GM18867 (cell line): ENCODE data around the gene DCHS2.

Source experiments
- ATAC-seq: cut with Tn5 transposase; IDR thresholded peaks from one replicate; pipeline ENCODE4 v1.9.1; 2021; ENCODE audit warnings: mild to moderate bottlenecking, moderate library complexity; ENCODE audit not compliant: unreplicated experiment

Gene DCHS2

GRCh38 chr4:154491341-154492271 lies at the start of gene DCHS2:
DCHS2 (minus strand) TSS chr4:154491799; CDS start chr4:154491355, 444 bp downstream.
- ATAC-seq, result peak; percentile 72

GRCh38 chr4:154534296-154534695 lies 42.7 kb upstream of the DCHS2 start:
- no peak for ATAC-seq

- no peak for ATAC-seq
These were observed 38.3 kb upstream of the DCHS2 start for GRCh38 chr4:154529728-154530519.

GRCh38 chr4:154528869-154529268 lies 37.3 kb upstream of the DCHS2 start:
- no peak for ATAC-seq

GRCh38 chr4:154527308-154527707 lies 35.7 kb upstream of the DCHS2 start:
- no peak for ATAC-seq

- no peak for ATAC-seq
These were observed 34.6 kb upstream of the DCHS2 start for GRCh38 chr4:154526151-154526550.

GRCh38 chr4:154521607-154522006 lies 30.0 kb upstream of the DCHS2 start:
- no peak for ATAC-seq

- ATAC-seq, result no peak
These were observed 27.6 kb upstream of the DCHS2 start for GRCh38 chr4:154519214-154519613.

- no peak for ATAC-seq
These were observed 26.0 kb upstream of the DCHS2 start for GRCh38 chr4:154517591-154517990.

GRCh38 chr4:154516318-154517029 lies 24.9 kb upstream of the DCHS2 start:
- no peak for ATAC-seq

GRCh38 chr4:154511981-154512380 lies 20.4 kb upstream of the DCHS2 start:
- ATAC-seq, result no peak

GRCh38 chr4:154511548-154511947 lies 19.9 kb upstream of the DCHS2 start:
- no peak for ATAC-seq

- no peak for ATAC-seq
These were observed 15.6 kb upstream of the DCHS2 start for GRCh38 chr4:154507156-154507555.

- ATAC-seq, result peak; percentile 73
These were observed 14.7 kb upstream of the DCHS2 start for GRCh38 chr4:154506253-154506652.

GRCh38 chr4:154503598-154503997 lies 12.0 kb upstream of the DCHS2 start:
- no peak for ATAC-seq

- ATAC-seq, result no peak
These were observed 10.5 kb upstream of the DCHS2 start for GRCh38 chr4:154502111-154502510.

GRCh38 chr4:154497889-154498288 lies 6.3 kb upstream of the DCHS2 start:
- ATAC-seq, result no peak

GRCh38 chr4:154495867-154496266 lies 4.3 kb upstream of the DCHS2 start:
- ATAC-seq, result no peak

- no peak for ATAC-seq
These were observed 689 bp upstream of the DCHS2 start for GRCh38 chr4:154492288-154492687.

GRCh38 chr4:154490583-154491340 lies 837 bp downstream of the DCHS2 start:
- ATAC-seq, result peak; percentile 56

GRCh38 chr4:154490234-154490582 lies 1.4 kb downstream of the DCHS2 start:
- ATAC-seq, result no peak
